Fibroblast of pulmonary artery (primary cell): ENCODE data around the gene PNLIPRP3.

ENCODE experiments used
- DNase-seq: peaks from one replicate; pipeline ENCODE4 v3.0.0-alpha.2; 2010; ENCODE audit warnings: low read depth
- H3K4me3 ChIP-seq: replicated peaks from 2 replicates; pipeline ENCODE4 v1.5.1; 2011; ENCODE audit warnings: low read depth, mild to moderate bottlenecking, control low read depth, low read length, moderate library complexity
- TF ChIP-seq, protein P1 (sequence below): IDR thresholded peaks from 2 replicates; pipeline ENCODE4 v1.5.1; 2011; ENCODE audit warnings: mild to moderate bottlenecking, control low read depth, low read length, inconsistent platforms; ENCODE audit errors: missing control alignments

PNLIPRP3 gene

GRCh38 chr10:116450861-116451260 lies 23.2 kb downstream of the PNLIPRP3 start:
- H3K4me3 ChIP-seq, result no peak overlapping the region
- TF ChIP-seq, protein P1, sequence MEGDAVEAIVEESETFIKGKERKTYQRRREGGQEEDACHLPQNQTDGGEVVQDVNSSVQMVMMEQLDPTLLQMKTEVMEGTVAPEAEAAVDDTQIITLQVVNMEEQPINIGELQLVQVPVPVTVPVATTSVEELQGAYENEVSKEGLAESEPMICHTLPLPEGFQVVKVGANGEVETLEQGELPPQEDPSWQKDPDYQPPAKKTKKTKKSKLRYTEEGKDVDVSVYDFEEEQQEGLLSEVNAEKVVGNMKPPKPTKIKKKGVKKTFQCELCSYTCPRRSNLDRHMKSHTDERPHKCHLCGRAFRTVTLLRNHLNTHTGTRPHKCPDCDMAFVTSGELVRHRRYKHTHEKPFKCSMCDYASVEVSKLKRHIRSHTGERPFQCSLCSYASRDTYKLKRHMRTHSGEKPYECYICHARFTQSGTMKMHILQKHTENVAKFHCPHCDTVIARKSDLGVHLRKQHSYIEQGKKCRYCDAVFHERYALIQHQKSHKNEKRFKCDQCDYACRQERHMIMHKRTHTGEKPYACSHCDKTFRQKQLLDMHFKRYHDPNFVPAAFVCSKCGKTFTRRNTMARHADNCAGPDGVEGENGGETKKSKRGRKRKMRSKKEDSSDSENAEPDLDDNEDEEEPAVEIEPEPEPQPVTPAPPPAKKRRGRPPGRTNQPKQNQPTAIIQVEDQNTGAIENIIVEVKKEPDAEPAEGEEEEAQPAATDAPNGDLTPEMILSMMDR, result no peak
- DNase-seq, result no peak

DNA sequence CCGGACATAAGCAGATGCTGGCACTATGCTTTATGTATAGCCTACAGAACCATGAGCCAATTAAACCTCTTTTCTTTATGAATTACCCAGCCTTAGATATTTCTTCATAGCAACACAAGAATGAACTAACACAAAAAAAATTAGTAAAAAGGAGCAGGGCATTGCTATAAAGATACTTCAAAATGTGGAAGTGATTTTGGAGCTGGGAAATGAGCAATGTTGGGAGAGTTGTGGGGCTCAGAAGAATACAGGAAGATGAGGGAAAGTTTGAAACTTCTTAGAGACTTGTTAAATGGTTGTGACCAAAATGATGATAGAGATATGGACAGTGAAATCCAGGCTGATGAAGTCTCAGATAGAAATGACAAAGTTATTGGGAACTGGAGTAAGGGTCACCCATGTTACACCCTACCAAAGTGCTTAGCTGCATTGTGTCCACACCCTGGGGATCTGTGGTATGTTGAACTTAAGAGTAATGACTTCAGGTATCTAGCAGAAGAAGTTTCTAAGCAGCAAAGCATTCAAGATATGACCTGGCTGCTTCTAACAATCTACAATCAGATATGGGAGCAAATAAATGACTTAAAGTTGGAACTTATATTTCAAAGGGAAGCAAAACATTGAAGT lies 24.2 kb downstream of the PNLIPRP3 start:
- TF ChIP-seq, protein P1, result no peak
- H3K4me3 ChIP-seq, result no peak overlapping the region
- no peak for DNase-seq

DNA sequence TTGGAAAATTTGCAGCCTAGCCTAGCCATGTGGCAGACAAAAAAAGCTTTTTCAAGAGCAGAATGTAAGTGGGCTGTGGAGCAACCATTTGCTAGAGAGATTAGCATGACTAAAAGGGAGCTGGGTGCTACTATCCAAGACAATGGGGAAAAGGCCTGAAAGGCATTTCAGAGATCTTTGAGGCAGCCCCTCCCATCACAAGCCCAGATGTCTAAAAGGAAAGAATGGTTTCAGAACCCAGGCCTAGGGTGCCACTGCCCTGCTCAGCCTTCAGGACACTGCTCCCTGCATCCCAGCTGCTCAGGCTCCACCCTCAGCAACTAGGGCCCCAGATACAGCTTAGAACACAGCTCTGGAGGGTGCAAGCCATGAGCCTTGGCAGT lies 24.7 kb downstream of the PNLIPRP3 start:
- H3K4me3 ChIP-seq, result no peak overlapping the region
- no peak for DNase-seq
- TF ChIP-seq, protein P1, result no peak

DNA sequence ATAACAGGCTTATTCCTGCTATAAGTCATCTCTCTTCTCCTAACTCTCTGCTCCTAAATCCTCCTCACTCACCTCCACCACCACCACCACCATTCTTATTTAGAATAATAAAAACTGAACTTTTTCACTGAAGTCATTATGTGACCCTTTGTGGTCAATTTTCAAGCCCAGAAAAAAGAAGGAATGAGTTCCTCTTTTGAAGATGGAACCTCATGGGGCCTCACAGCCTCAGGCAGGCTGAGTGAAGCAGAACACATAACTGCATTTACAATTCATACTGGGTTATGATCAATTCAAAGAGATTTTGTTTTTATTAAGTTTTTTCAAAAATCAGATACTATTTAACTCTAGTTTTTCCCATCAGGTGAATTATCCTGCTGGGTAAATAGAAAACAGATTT lies 29.8 kb downstream of the PNLIPRP3 start:
- H3K4me3 ChIP-seq, result no peak overlapping the region
- no peak for DNase-seq
- TF ChIP-seq, protein P1, result no peak

DNA sequence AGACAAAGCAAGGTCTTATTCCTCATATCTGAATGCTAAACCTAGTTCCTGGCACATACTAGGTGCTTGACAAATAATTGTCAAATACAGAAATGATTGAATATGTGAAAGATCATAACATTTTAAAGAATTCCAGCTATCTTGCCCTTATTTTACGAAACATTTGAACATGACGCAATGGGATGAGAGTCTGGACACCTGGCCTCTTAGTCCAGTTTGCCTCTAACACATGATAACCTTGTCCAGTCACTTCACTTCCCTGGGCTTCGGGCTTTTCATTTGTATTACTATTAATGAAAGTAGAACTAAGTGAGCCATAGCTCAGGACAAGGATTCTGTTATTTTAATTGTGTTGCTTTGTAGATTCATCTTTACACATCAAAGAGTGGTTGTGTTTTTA lies 32.6 kb downstream of the PNLIPRP3 start:
- TF ChIP-seq, protein P1, result no peak
- DNase-seq, result no peak

DNA sequence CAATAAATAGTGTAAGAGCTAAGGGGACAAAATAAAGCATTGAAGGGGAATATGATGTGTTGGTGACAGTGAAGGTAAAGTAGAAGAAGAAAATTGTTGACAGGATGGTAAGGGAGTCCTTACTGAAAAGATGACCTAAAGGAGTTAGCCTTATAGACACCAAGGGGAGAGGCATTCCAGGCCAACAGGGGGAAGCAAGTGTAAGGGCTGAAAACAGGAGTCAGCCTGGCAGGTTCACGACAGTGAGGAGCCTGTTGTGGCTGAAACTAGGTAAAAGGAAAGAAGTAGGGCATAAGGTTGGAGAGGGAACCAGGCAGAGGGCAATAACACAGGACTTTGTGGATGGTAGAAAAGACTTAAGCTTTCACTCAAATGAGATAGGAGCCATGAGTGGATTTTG lies 34.0 kb downstream of the PNLIPRP3 start:
- TF ChIP-seq, protein P1, result no peak
- H3K4me3 ChIP-seq, result no peak overlapping the region
- DNase-seq, result no peak

More for the DNA sequence above, 32.6 kb downstream of the PNLIPRP3 start:
- no peak overlapping the region for H3K4me3 ChIP-seq

DNA sequence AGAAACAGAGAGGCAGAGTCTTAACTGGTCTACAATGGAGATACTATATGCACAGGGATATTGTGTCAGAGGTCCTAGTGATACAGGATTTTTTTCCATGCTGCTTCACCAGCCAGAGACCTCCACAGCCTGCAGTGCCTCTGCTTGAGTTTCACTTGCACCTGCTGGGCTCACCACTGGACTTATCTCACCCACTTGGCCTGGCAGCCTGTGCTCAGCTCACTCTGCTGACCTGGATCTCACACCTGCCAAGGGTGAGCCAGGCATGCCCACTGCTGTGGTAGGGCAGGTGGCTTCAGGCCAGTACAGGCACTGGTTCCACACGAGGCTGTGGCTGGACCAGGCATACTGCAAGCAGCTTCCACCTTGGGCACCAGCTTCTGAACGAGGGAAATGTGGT lies 36.6 kb downstream of the PNLIPRP3 start:
- no peak overlapping the region for H3K4me3 ChIP-seq
- no peak for DNase-seq
- TF ChIP-seq, protein P1, result no peak
